ENCODE measurements around the gene TBC1D14.

Gene TBC1D14

GRCh38 chr4:6909113-6909969 lies at the start of gene TBC1D14:
TBC1D14 (plus strand) TSS chr4:6909826; CDS start chr4:6923390, 13,564 bp downstream.
- peak in 54 of 56 donors; percentile 45 to 98 (median 89) for DNase-seq

DNA sequence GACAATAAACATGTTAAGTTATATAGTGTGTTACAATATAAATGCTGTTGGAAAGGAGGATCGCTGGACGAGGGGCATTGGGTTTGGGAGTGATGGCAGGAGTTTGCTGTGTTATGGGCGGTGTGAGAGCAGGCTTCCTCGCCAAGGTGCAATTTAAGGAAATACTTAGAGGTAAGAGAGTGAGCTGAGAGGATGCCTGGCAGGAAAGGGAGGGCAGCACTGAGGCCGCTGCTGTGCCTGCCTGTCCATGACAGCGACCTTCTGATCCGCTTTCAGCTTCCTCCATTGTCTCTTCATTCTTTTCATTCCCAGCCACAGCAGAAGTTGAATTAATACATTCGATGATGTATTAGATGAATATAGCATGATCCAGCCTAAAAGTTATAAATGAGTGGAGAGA lies 41.2 kb upstream of the TBC1D14 start:
- DNase-seq, result no peak

- no peak for DNase-seq
These were observed 39.7 kb upstream of the TBC1D14 start for GRCh38 chr4:6869944-6870343.

DNA sequence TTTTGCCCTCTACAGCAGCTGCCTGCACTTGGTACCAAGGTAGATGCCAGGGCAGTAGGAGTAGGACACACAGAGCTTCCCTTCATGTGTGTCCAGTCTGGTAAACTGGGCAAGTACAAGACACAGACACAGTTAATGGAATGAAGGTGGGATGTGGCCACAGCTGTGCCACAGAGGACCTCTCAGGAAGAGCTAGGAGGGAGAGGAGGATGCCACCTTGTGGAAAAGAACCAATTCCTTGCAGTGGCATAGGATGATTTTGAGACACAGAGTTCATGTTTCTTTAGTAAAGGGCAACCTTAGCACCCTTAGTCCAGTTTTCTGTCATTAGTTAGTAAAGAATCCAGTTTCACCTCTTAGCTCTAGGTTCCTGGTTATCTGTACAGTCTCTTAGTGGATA lies 36.3 kb upstream of the TBC1D14 start:
- DNase-seq, result no peak

GRCh38 chr4:6873792-6874461 lies 35.7 kb upstream of the TBC1D14 start:
- peak in 43 of 56 donors; percentile 12 to 83 (median 52) for DNase-seq

DNA sequence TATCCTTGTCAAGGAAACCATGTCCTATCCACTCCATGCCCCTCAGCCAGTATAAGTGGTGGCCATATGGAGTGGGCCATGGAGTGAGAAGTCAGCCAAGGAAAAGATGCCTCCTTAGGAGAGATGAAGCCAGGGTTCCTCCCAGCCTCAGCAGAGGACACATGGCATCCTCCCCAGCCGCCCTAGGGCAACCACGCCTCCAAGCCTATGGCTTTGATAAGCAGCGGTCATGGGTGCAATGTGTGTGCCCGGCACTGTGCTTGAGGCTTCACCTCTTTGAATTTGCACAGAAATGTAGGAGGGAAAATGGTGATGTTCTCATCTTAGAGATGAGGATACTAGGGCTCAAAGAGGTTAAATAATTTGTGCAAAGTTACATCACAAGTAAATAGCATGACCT lies 34.6 kb upstream of the TBC1D14 start:
- DNase-seq, result no peak

GRCh38 chr4:6875431-6875831 lies 34.2 kb upstream of the TBC1D14 start:
- DNase-seq, result peak in 19 of 56 donors; percentile 6 to 55 (median 37)

GRCh38 chr4:6876440-6876839 lies 33.2 kb upstream of the TBC1D14 start:
- no peak for DNase-seq

DNA sequence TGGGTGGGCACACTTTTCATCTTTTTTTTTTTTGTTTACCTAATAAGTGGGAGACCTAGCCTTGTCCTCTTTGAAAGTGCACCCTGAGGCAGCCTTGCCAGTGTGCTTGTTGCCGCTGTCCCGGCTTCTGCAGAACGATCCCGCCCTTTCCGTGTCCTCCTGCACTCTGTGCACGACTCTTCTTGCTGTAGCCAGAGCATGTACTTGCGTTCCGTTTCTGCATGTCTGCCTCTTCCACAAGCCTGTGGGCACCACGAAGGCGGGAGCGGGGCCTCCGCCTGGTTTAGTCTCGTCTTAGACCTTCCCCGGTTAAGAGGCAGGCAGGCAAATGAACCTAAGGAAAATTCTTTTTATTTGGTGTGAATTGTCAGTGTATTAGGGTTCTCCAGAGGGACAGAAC lies 32.6 kb upstream of the TBC1D14 start:
- DNase-seq, result no peak

- no peak for DNase-seq
These were observed 31.1 kb upstream of the TBC1D14 start for GRCh38 chr4:6878451-6879059.

- peak in 15 of 56 donors; percentile 5 to 77 (median 30) for DNase-seq
These were observed 28.9 kb upstream of the TBC1D14 start for GRCh38 chr4:6880691-6881090.

GRCh38 chr4:6881908-6882307 lies 27.7 kb upstream of the TBC1D14 start:
- DNase-seq, result no peak

- no peak for DNase-seq
These were observed 25.2 kb upstream of the TBC1D14 start for GRCh38 chr4:6884341-6884870.

GRCh38 chr4:6885953-6886557 lies 23.6 kb upstream of the TBC1D14 start:
- DNase-seq, result peak in 45 of 56 donors; percentile 11 to 86 (median 58)

GRCh38 chr4:6886886-6887285 lies 22.7 kb upstream of the TBC1D14 start:
- no peak for DNase-seq

DNA sequence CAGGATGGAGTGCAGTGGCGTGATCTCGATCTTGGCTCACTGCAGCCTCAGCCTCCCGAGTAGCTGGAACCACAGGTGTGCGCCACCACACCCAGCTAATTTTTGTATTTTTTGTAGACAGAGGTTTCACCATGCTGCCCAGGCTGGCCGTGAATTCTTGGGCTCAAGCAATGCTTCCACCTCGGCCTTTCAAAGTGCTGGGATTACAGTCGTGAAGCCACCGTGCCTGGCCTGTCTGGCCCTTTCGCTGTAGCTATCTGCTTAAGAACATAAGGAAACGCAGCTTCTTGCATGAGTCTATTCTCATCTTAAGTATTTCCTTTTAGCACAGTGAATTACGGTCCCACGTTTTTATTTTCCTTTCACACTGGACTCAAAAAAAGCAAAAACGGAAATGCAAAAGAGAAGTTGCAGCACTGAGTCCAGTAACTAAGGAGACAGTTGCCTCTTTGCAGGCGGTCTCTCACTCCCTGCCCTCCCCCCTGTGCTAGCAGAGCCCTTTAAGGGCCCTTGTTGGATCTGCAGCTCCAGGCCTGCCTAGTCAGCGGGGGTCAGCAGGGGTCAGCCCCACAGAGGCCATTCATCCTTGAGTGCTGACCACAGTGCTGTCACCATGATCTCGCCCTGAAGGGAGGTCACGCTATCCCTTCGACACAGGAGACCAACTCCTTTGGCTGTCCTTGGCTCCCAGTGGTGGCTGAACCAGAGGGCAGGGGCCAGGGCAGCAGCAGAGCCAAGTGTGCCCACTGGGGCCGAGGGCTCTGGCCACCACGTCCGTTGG lies 21.8 kb upstream of the TBC1D14 start:
- no peak for DNase-seq

DNA sequence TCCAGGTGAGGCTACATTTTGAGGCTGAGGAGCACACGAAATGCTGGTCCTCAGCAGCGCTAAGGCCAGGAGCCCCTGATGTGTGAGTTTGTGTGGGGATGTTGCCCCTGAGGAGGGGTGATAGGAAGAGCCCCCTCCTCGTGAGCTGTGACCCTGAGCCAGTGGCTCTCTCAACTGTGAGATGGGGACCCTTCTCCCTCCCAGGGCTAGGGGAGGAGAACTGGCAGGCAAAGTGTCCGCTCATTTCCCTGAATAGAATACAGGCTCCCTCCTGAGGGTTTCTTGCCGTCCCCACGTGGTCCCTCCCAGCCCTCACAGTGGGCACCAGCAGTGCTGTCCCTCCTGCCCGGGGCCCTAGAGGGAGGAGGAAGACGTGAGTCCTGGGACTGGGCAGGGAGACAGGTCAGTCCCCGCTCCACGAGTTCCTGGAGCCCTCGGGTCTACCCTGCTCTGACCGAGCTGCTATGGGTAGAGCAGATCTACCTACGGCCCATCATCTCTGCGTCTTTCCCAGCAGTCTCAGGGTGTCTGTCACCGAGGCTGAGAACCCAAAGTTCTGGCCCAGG lies 21.0 kb upstream of the TBC1D14 start:
- no peak for DNase-seq

DNA sequence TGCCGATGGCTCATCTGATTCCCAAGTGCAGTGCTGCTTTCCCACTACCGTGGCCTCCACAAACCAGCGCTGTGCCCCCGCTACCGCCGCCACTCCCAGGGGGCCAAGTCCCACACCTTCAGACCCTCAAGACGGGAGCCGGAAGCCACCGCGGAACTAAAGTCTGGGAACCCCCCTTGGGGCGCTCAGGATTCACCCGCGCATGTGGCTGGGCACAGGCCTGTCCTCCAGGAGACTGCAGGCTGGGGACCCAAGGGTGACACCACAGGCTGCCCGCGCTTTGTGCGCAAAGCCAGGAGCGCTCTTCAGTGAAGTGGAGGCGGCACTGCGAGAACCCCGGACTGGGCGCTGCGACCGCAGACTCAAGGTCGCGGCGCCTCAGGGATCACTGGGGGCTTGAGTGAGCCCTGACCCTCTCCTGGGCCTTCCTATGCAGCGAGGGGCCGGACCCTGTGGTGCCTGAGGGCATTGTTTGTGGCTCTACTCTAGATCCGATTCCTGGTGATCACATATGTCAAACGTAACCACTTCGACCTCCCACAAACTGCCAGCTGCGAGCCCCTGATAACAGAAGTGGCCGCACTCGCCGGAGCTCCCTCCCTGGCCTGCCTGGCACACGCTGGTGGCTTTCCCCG lies 20.4 kb upstream of the TBC1D14 start:
- no peak for DNase-seq

GRCh38 chr4:6889736-6890324 lies 19.8 kb upstream of the TBC1D14 start:
- no peak for DNase-seq

All from nucleus accumbens (tissue), 56 donors.